ENCODE measurements around the gene YIF1A. TPM values are rescaled to one million over a fixed set of nuclear protein-coding genes. Genes with fewer than 3 reads are reported as not detected.

The YIF1A gene
- polyA plus RNA-seq, 1 of the 3 experiments (the other 2 are of a cell fraction): 123 TPM

DNA sequence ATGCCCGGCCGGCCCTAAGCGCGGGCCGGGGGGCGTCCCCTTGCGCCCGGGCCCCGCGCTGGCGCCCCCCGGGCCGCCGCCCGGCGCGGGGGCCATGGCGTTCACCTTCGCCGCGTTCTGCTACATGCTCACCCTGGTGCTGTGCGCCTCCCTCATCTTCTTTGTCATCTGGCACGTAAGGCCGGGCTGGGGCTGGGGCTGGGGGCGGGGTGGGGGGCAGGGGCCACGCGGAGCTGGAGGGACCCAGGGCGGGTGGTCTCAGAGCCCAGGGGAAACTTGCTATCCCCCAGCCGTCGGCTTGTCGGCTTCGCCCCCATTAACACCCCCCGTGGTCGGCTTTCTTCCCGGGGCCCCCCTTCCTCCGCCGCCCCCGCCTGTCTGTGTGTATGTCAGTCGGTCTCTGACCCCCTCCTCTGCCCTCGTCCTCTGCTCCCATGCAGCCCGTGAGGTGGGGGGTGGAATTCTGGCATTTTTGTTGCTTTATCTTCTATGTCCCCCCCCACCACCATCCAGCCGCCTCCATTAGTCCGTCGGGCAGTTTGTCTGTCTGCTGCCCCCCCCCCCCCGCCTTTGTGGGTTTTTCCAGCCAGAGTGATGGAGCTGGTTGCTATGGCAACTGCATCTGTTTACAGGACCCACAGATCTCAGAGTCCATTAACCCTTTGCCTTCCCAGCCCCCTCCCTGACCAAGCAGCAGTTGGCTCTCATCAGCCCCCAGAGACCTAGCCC lies 10.4 kb downstream of the YIF1A start:
- Histone ChIP-seq H3K27me3 (ENCODE audit: insufficient read depth) (no peaks in the 10 kb centered on the region), H4K20me1 (ENCODE audit: insufficient read depth) (peaks cover 16% of the 10 kb centered on the region), H3K79me2 (ENCODE audit: insufficient read depth) (no peaks in the 10 kb centered on the region), H3K4me1 (ENCODE audit: control insufficient read depth in 1 of 2, insufficient read depth in 2 of 2, low read depth in 1 of 2, low read length in 1 of 2) (peaks cover 0 to 47% of the 10 kb centered on the region in 2 experiments; a peak in 1 of 4 replicates), H3K4me2 (no peak overlapping the region), H2AFZ (ENCODE audit: low read depth) (no peak overlapping the region), H3K9me3 (no peaks in the 10 kb centered on the region), H3K4me3 (ENCODE audit: low read depth in 2 of 2, low read length in 1 of 2) (peak overlapping the region in 1 of 2 experiments; percentile 51; a peak in 2 of 4 replicates), H3K27ac (ENCODE audit: low read depth in 2 of 2, low read length in 1 of 2) (peak overlapping the region in 1 of 2 experiments; percentile 77; a peak in 2 of 4 replicates), H3K9me2 (no peaks in the 10 kb centered on the region), H3F3A (replicated peaks; ENCODE audit: insufficient read depth) (peaks cover 28% of the 10 kb centered on the region), H3K36me3 (replicated peaks in 1 of 2; ENCODE audit: control insufficient read depth in 1 of 2, insufficient read depth in 2 of 2, low read length in 1 of 2) (peaks cover 12 to 36% of the 10 kb centered on the region in 2 experiments), H3K9ac (no peak overlapping the region)
- DNase-seq: peak; percentile 79
- POLR2A ChIA-PET: interaction anchor here (1.0 to 1.4 kb wide), 2 partner anchors 10 to 11 kb away, joined by 3 to 8 read pairs; partner anchors contain the start of gene RAB1B
- TF ChIP-seq, protein P1, sequence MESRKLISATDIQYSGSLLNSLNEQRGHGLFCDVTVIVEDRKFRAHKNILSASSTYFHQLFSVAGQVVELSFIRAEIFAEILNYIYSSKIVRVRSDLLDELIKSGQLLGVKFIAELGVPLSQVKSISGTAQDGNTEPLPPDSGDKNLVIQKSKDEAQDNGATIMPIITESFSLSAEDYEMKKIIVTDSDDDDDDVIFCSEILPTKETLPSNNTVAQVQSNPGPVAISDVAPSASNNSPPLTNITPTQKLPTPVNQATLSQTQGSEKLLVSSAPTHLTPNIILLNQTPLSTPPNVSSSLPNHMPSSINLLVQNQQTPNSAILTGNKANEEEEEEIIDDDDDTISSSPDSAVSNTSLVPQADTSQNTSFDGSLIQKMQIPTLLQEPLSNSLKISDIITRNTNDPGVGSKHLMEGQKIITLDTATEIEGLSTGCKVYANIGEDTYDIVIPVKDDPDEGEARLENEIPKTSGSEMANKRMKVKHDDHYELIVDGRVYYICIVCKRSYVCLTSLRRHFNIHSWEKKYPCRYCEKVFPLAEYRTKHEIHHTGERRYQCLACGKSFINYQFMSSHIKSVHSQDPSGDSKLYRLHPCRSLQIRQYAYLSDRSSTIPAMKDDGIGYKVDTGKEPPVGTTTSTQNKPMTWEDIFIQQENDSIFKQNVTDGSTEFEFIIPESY (IDR thresholded peaks at IDR 0.05; ENCODE audit: borderline replicate concordance, low read depth): no peak
- 0 out of 2 replicates have a peak, but pooled peaks have one; percentile 44 for TF ChIP-seq RFX5 (IDR thresholded peaks at IDR 0.05; ENCODE audit: low read length)
- no peak for TF ChIP-seq TCF12 (IDR thresholded peaks at IDR 0.05)
- TF ChIP-seq, protein P2, sequence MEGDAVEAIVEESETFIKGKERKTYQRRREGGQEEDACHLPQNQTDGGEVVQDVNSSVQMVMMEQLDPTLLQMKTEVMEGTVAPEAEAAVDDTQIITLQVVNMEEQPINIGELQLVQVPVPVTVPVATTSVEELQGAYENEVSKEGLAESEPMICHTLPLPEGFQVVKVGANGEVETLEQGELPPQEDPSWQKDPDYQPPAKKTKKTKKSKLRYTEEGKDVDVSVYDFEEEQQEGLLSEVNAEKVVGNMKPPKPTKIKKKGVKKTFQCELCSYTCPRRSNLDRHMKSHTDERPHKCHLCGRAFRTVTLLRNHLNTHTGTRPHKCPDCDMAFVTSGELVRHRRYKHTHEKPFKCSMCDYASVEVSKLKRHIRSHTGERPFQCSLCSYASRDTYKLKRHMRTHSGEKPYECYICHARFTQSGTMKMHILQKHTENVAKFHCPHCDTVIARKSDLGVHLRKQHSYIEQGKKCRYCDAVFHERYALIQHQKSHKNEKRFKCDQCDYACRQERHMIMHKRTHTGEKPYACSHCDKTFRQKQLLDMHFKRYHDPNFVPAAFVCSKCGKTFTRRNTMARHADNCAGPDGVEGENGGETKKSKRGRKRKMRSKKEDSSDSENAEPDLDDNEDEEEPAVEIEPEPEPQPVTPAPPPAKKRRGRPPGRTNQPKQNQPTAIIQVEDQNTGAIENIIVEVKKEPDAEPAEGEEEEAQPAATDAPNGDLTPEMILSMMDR (IDR thresholded peaks at IDR 0.05): no peak
- no peak for TF ChIP-seq NRF1 (IDR thresholded peaks at IDR 0.05; ENCODE audit: low read depth, low read length)
- 0 out of 2 replicates have a peak, but pooled peaks have one; percentile 19 for TF ChIP-seq MXI1 (IDR thresholded peaks at IDR 0.05; ENCODE audit: low read depth, low read length)
- TF ChIP-seq, protein P3, sequence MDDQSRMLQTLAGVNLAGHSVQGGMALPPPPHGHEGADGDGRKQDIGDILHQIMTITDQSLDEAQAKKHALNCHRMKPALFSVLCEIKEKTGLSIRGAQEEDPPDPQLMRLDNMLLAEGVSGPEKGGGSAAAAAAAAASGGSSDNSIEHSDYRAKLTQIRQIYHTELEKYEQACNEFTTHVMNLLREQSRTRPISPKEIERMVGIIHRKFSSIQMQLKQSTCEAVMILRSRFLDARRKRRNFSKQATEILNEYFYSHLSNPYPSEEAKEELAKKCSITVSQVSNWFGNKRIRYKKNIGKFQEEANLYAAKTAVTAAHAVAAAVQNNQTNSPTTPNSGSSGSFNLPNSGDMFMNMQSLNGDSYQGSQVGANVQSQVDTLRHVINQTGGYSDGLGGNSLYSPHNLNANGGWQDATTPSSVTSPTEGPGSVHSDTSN (IDR thresholded peaks at IDR 0.05): no peak
- TF ChIP-seq GABPA (IDR thresholded peaks at IDR 0.05; ENCODE audit: low read depth): no peak
- no peak for TF ChIP-seq MEF2A (IDR thresholded peaks at IDR 0.05; ENCODE audit: borderline replicate concordance, low read depth)
- TF ChIP-seq, protein P4, sequence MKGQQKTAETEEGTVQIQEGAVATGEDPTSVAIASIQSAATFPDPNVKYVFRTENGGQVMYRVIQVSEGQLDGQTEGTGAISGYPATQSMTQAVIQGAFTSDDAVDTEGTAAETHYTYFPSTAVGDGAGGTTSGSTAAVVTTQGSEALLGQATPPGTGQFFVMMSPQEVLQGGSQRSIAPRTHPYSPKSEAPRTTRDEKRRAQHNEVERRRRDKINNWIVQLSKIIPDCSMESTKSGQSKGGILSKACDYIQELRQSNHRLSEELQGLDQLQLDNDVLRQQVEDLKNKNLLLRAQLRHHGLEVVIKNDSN (IDR thresholded peaks at IDR 0.05; ENCODE audit: borderline replicate concordance, low read depth): no peak
- CTCF ChIA-PET: interaction anchor here (0.9 to 8.2 kb wide), 7 partner anchors 9 to 208 kb away, joined by 3 to 111 read pairs (median 4); partner anchors contain the start of genes RAB1B, RIN1 and YIF1A
- 6% methylated on average over 21 of the region's 45 CpGs for WGBS (ENCODE audit: low lambda C conversion rate)

Measured in SK-N-SH (cell line).